Measurements from ENCODE around the gene GAS1.

Gene GAS1

DNA sequence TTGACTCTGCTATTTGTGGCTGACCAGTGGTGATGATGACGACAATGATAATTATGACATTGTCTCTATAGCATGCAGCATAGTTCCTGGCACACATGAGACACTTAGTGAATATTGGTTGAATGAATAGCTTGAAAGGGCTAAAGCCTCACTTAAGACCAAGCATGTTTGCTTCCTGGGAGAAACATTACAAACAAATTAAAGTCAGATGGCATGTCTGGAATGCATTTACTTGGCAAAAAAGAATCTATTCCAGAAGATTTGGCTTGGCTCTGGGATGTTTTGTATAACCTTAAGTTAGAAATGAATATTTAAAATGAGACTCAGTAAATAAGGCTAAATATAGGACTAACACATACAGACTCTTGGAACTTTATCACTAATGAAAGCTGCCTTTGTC, 21.6 kb downstream of the GAS1 start:
- DNase-seq (ENCODE audit: low read depth): no peak

DNA sequence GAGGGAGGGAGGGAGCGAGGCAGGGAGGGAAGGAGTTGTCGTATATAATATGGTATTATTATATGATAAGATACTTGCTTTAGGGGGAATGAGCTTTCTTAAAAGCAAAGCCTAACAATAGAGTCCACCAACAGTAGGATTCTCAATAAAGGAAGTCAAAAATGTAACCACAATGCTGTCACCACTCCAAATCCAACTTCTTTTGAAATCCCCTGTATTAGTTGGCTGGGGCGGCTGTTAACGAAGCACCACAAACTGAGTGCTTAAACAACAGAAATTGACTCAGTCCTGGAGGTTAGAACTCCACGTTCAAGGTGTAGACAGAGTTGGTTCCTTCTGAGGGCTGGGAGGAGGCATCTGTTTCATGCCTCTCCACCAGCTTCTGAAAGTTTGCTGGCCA, 23.1 kb downstream of the GAS1 start:
- DNase-seq (ENCODE audit: low read depth): no peak

DNA sequence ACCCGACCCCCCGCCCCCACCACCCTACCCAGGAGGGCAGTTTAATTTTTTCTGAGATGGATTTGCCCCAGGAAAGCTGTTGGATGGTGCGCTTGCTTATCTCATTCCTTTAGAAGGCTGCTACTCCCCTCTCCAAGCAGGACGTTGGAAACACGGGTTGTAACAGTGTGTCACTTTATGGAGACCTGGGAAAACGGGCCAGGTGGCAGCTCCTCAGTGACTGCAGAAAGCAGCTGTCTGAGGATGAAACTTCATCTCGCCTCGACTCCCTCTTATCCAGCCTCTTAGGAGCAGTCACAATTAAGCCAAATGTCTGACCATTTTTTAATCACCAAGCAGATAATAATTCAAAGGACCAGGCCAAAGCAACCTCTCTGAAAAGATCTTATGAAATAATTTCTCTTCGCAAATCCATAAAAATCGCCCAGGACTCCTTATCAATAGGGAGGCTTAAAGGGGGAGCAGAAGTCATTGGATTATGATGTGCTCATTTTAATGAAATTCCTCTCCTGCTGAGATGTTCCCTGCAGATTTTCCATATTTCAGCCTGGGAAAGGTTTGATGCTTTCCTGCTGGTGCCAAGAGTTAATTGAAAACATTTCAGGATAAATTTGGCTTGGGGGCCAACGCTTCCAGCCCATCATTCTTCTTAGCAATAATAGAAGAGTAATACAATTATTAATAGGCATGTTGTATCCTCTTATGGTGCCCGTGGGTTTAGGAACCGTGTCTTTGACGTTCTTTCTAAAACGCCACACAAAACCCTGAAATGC, 26.0 kb downstream of the GAS1 start:
- DNase-seq (ENCODE audit: low read depth): no peak

- DNase-seq (ENCODE audit: low read depth): no peak
Observed at GRCh38 chr9:86918556-86918955, 28.8 kb downstream of the GAS1 start.

- no peak for DNase-seq (ENCODE audit: low read depth)
Observed at GRCh38 chr9:86912210-86912609, 35.1 kb downstream of the GAS1 start.

DNA sequence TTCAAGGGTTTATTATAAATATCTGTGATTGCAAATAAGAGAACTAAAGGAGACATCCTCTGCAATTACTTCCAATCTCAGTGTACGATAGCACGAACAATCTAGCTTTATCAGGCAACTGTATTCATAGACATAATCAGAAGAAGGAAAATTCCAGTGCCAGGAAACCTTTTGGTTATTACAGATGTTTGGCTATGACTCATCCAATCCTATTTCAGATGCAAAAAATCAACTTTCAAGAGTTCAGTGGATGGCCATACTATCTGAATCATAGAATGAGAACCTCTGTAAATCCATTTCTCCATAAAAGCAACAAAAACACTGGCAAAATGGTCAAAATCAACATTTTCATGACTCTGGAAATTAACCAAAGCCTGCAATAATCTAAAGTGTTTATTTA, 37.9 kb downstream of the GAS1 start:
- DNase-seq (ENCODE audit: low read depth): no peak

GRCh38 chr9:86908261-86908660, 39.0 kb downstream of the GAS1 start:
- no peak for DNase-seq (ENCODE audit: low read depth)

DNA sequence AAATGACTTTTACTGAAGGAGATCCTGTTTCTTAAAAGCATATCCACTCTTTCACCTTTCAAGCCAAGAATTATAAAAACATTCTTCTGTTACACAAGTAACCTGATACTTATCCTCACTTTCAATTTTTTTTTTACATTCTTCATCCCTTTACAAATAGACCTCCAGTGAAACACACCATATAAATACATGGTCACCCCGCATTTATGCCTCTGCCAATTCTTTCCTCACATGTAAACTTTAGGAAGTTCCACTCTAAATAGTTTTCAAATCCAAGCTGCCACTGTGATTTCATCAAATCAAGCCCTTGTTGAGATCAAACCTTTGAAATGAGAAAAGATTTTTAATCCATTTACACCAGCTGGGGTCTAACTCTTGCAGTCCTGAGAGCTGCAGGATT, 40.0 kb downstream of the GAS1 start:
- no peak for DNase-seq (ENCODE audit: low read depth)

DNA sequence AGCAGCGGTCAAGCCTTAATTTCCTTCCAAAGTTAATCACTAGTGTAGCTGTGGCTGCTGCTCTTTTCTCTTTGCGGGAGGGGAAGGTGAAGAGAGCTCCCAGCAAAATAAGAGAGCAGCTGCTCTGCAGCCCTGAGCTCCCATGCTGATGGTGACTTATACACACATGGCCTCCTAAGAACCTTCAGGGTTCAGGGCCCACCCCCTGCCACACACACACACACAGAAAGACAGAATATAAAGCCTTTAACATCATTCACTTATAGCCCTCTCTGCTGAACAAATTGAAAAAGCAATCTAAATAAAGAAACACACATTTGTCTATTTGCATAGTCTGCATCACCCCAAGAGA, 43.6 kb downstream of the GAS1 start:
- DNase-seq (ENCODE audit: low read depth): no peak

DNA sequence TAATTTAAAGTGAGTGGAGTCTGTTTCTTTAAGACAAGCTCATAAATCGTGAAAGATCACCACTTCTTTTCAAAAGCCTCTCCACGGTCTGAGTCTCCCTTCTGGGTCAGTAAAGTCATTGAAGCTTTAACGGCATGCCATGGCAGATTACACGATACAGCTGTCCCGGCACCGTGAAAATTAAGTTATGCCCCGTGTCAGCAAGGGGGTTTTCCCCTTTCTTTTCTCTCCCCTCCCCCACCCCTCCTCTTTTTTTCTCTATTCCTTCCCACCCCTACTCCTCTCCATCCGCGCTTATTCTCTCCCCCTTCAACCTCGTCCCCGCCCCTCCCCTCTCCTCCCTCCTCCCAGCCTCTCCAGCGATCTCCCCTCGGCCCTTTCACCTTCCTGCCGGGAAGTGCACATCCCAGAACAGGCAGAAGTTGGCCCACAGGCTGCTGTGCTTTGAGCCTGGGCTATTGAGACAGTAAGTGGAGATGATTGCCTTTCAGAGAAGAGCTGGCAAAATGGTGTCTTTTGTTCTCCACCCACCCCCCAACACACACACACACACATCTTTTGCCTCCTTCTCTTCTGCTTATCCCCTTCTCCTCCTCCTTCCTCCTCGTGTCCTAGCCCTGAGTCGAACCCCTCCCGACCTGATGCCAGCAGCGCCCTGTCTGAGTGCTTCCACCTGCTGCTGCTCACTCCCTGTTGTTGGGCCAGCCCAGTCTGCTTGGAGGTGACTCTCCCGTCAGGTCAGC, 44.1 kb downstream of the GAS1 start:
- no peak for DNase-seq (ENCODE audit: low read depth)

DNA sequence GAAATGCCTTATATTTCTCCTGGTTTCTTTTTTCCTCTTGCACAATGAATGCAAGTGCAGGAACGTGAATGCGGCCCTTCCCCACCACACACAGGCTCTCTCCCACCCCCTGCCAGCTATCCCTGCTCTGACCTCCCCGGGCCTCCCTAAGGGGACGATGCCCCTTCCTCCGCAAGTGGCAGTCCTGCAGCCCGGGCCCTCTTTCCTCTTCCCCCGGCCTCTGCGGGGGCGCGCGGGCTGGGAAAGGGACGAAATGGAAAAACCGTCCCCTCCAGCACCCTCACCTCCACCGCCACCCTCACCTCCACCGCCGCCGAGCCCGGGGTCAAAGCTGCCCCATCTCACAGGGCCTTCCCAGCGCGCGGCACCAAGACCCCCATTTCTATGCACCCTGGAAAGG, 44.7 kb downstream of the GAS1 start:
- no peak for DNase-seq (ENCODE audit: low read depth)

- DNase-seq (ENCODE audit: low read depth): no peak
Observed at GRCh38 chr9:86902176-86902575, 45.1 kb downstream of the GAS1 start.

GRCh38 chr9:86901511-86901910, 45.8 kb downstream of the GAS1 start:
- DNase-seq (ENCODE audit: low read depth): no peak
